DOHH2 (cell line): ENCODE data around the gene CD52.

Experiments
- H3F3A ChIP-seq: fragments of 200-600 bp; sonication (generic), shearing (Covaris generic); 2 replicates; pipeline ENCODE4 v1.6.0; 2016; ENCODE audit warnings: antibody characterized with exemption, mild to moderate bottlenecking; ENCODE audit not compliant: control insufficient read depth, insufficient read depth
- H3K27ac ChIP-seq: fragments of 200-600 bp; sonication (generic); 2 replicates; pipeline ENCODE4 v1.5.1; 2014; ENCODE audit warnings: low read depth, mild to moderate bottlenecking, low read length, moderate library complexity
- H3K27me3 ChIP-seq: fragments of 200-600 bp; sonication (generic); 2 replicates; pipeline ENCODE4 v1.6.1; 2014; ENCODE audit warnings: mild to moderate bottlenecking, low read length, mixed read lengths; ENCODE audit not compliant: control insufficient read depth
- H3K36me3 ChIP-seq: fragments of 200-600 bp; sonication (generic); 2 replicates; pipeline ENCODE4 v1.6.1; 2014; ENCODE audit warnings: mild to moderate bottlenecking, low read length, moderate library complexity, mixed read lengths; ENCODE audit not compliant: control insufficient read depth
- H3K4me1 ChIP-seq: fragments of 200-600 bp; sonication (generic); 2 replicates; pipeline ENCODE4 v1.6.1; 2014; ENCODE audit warnings: mild to moderate bottlenecking, low read length, mixed read lengths; ENCODE audit not compliant: control insufficient read depth
- H3K4me2 ChIP-seq: fragments of 200-600 bp; sonication (generic); 2 replicates; pipeline ENCODE4 v1.6.0; 2014; ENCODE audit warnings: mild to moderate bottlenecking, low read length, moderate library complexity
- H3K4me3 ChIP-seq: fragments of 200-600 bp; sonication (generic); 2 replicates; pipeline ENCODE4 v1.5.1; 2014; ENCODE audit warnings: mild to moderate bottlenecking, low read length, mixed read lengths
- H3K79me2 ChIP-seq: fragments of 200-600 bp; sonication (generic); 2 replicates; pipeline ENCODE4 v1.6.1; 2014; ENCODE audit warnings: mild to moderate bottlenecking, low read length, mixed read lengths; ENCODE audit not compliant: control insufficient read depth
- H3K9me2 ChIP-seq: fragments of 200-600 bp; sonication (generic); replicated peaks from 2 replicates; pipeline ENCODE4 v1.6.1; 2014; ENCODE audit warnings: mild to moderate bottlenecking, low read length, mixed read lengths; ENCODE audit not compliant: control insufficient read depth
- H3K9me3 ChIP-seq: fragments of 200-600 bp; sonication (generic); 2 replicates; pipeline ENCODE4 v1.6.1; 2014; ENCODE audit warnings: antibody characterized with exemption, low read length, mixed read lengths; ENCODE audit not compliant: control insufficient read depth, insufficient read depth
- H4K20me1 ChIP-seq: fragments of 200-600 bp; sonication (generic); 2 replicates; pipeline ENCODE4 v1.6.0; 2014; ENCODE audit warnings: low read depth, mild to moderate bottlenecking, antibody characterized with exemption, low read length, moderate library complexity; ENCODE audit not compliant: control insufficient read depth, insufficient read depth
- CTCF ChIP-seq: fragments of 200-600 bp; sonication (generic); IDR thresholded peaks from one replicate; pipeline ENCODE4 v1.5.1; 2014; ENCODE audit warnings: antibody characterized with exemption, mild to moderate bottlenecking, low read depth, low read length; ENCODE audit not compliant: poor library complexity, severe bottlenecking
- EZH2phosphoT487 ChIP-seq: fragments of 200-600 bp; sonication (generic); IDR thresholded peaks from 2 replicates; pipeline ENCODE4 v1.6.1; 2017; ENCODE audit warnings: borderline replicate concordance, mild to moderate bottlenecking, antibody characterized with exemption, low read length, moderate library complexity, mixed read lengths

The CD52 gene

GRCh38 chr1:26353210-26353859 lies 35.6 kb downstream of the CD52 start:
- no peak overlapping the region for H3K4me3 ChIP-seq
- TF ChIP-seq EZH2phosphoT487 (no peak), CTCF (no peak)
- no peaks in the 10 kb centered on the region for H3F3A ChIP-seq
- H3K9me3 ChIP-seq: no peaks in the 10 kb centered on the region
- no peaks in the 10 kb centered on the region for H3K4me1 ChIP-seq
- no peak overlapping the region for H3K4me2 ChIP-seq
- H3K27ac ChIP-seq: no peak overlapping the region
- no peaks in the 10 kb centered on the region for H4K20me1 ChIP-seq
- H3K9me2 ChIP-seq: no peaks in the 10 kb centered on the region
- no peaks in the 10 kb centered on the region for H3K79me2 ChIP-seq
- no peaks in the 10 kb centered on the region for H3K27me3 ChIP-seq
- no peaks in the 10 kb centered on the region for H3K36me3 ChIP-seq

GRCh38 chr1:26353976-26354820 lies 36.4 kb downstream of the CD52 start, which contains the start of gene CRYBG2:
TSS of gene CRYBG2 (minus strand) at chr1:26354130. CDS start at chr1:26346657, 7,473 bp downstream.
- Histone ChIP-seq H3K36me3 (no peaks in the 10 kb centered on the region), H3K4me2 (no peak within 1 kb of the TSS), H3K27me3 (peaks cover 7% of the 10 kb centered on the region), H4K20me1 (no peaks in the 10 kb centered on the region), H3K4me3 (no peak within 1 kb of the TSS), H3F3A (no peaks in the 10 kb centered on the region), H3K27ac (no peak within 1 kb of the TSS), H3K9me2 (no peaks in the 10 kb centered on the region), H3K9me3 (no peaks in the 10 kb centered on the region), H3K4me1 (no peaks in the 10 kb centered on the region), H3K79me2 (no peaks in the 10 kb centered on the region)
- TF ChIP-seq CTCF (no peak), EZH2phosphoT487 (no peak)

- Histone ChIP-seq H3K4me1 (no peaks in the 10 kb centered on the region), H3K4me3 (no peak overlapping the region), H3K36me3 (no peaks in the 10 kb centered on the region), H3K27me3 (peaks cover 12% of the 10 kb centered on the region), H3K79me2 (no peaks in the 10 kb centered on the region), H3F3A (no peaks in the 10 kb centered on the region), H3K9me2 (no peaks in the 10 kb centered on the region), H4K20me1 (no peaks in the 10 kb centered on the region), H3K9me3 (no peaks in the 10 kb centered on the region), H3K4me2 (no peak overlapping the region), H3K27ac (no peak overlapping the region)
- no peak for TF ChIP-seq CTCF
- no peak for TF ChIP-seq EZH2phosphoT487
These were observed 37.2 kb downstream of the CD52 start for GRCh38 chr1:26354972-26355371.
